AG04450 (cell line): ENCODE data around the gene BICRAL. TPM values are rescaled to one million over a fixed set of nuclear protein-coding genes. Genes with fewer than 3 reads are reported as not detected.

Source experiments
- CTCF ChIA-PET: fragments of 300-600, 350-600 bp; formaldehyde crosslinking; extraction: SDS; loops from one replicate; lab custom pipeline; 2022; ENCODE audit warnings: antibody characterized with exemption, inconsistent platforms; lab: Charles Lee
- POLR2A ChIA-PET: fragments of 350-600 bp; formaldehyde crosslinking; extraction: SDS; loops from one replicate; lab custom pipeline; 2021; ENCODE audit warnings: antibody characterized with exemption, inconsistent platforms; lab: Yijun Ruan, JAX
- DNase-seq: peaks from one replicate; pipeline ENCODE4 v3.0.0-alpha.2; 2011; ENCODE audit warnings: low read depth, low spot score
- H3K27ac ChIP-seq: one replicate; pipeline ENCODE4 v1.5.1; 2012; ENCODE audit warnings: low read depth, low read length, control low read depth
- H3K27me3 ChIP-seq: one replicate; pipeline ENCODE4 v1.6.0; 2012; ENCODE audit warnings: low read length; ENCODE audit not compliant: control insufficient read depth, insufficient read depth
- H3K4me3 ChIP-seq: 2 replicates; pipeline ENCODE4 v1.5.1; 2011; ENCODE audit warnings: mild to moderate bottlenecking, low read depth, low read length, control low read depth
- H3K9me3 ChIP-seq: 2 replicates; pipeline ENCODE4 v1.5.1; 2012; ENCODE audit warnings: low read length; ENCODE audit not compliant: control insufficient read depth, insufficient read depth
- CTCF ChIP-seq: IDR thresholded peaks from 2 replicates; pipeline ENCODE4 v1.5.1; 2011; ENCODE audit warnings: low read depth, low read length, control low read depth, inconsistent platforms
- polyA plus RNA-seq: library from polyadenylated mRNA; depleted of rRNA; stranded (reverse); fragments of >200 nt; gene quantifications from 2 replicates; pipeline ENCODE4 v1.2.3, GENCODE V29; 2011

BICRAL gene
- polyA plus RNA-seq, 1 experiment: 7.0 TPM

- Histone ChIP-seq H3K27ac (no peak overlapping the region), H3K4me3 (no peak overlapping the region), H3K9me3 (no peaks in the 10 kb centered on the region), H3K27me3 (no peaks in the 10 kb centered on the region)
- no peak for TF ChIP-seq CTCF
- ChIA-PET POLR2A (interaction anchor here (0.7 to 1.5 kb wide), 2 partner anchors 15 to 21 kb away, joined by 3 read pairs; partner anchors contain the start of gene BICRAL), CTCF (no interaction called here)
- DNase-seq: no peak
Measured at GRCh38 chr6:42761287-42762067, 20.4 kb upstream of the BICRAL start.

- Histone ChIP-seq H3K9me3 (no peaks in the 10 kb centered on the region), H3K4me3 (no peak overlapping the region), H3K27ac (no peak overlapping the region), H3K27me3 (no peaks in the 10 kb centered on the region)
- ChIA-PET CTCF (no interaction called here), POLR2A (interaction anchor here (1.5 kb wide), 1 partner anchor 15 kb away, joined by 3 read pairs; no protein-coding TSS in a partner anchor)
- no peak for TF ChIP-seq CTCF
- no peak for DNase-seq
Measured at GRCh38 chr6:42762426-42762859, 19.4 kb upstream of the BICRAL start.

GRCh38 chr6:42762950-42763349, 18.9 kb upstream of the BICRAL start:
- TF ChIP-seq CTCF: no peak
- Histone ChIP-seq H3K4me3 (no peak overlapping the region), H3K27ac (no peak overlapping the region), H3K9me3 (no peaks in the 10 kb centered on the region), H3K27me3 (no peaks in the 10 kb centered on the region)
- no peak for DNase-seq
- CTCF ChIA-PET: no interaction called here
- POLR2A ChIA-PET: no interaction called here

- Histone ChIP-seq H3K27me3 (no peaks in the 10 kb centered on the region), H3K9me3 (no peaks in the 10 kb centered on the region), H3K4me3 (no peak overlapping the region), H3K27ac (no peak overlapping the region)
- POLR2A ChIA-PET: interaction anchor here (0.9 kb wide), 1 partner anchor 19 kb away, joined by 4 read pairs; the partner anchor contains the start of gene TBCC
- CTCF ChIA-PET: no interaction called here
- no peak for DNase-seq
- no peak for TF ChIP-seq CTCF
Measured at GRCh38 chr6:42764911-42765648, 16.8 kb upstream of the BICRAL start.
